HG02588 (cell line): ENCODE results near the gene ATG13.

ENCODE experiments used
- ATAC-seq: cut with Tn5 transposase; IDR thresholded peaks from one replicate; pipeline ENCODE4 v1.9.1; 2021; ENCODE audit warnings: mild to moderate bottlenecking, moderate library complexity; ENCODE audit not compliant: unreplicated experiment

The ATG13 gene

GRCh38 chr11:46674463-46675287 is 57.3 kb downstream of the ATG13 start:
- ATAC-seq = no peak

- ATAC-seq = no peak
Observed at GRCh38 chr11:46675288-46675851, 58.0 kb downstream of the ATG13 start.

- ATAC-seq = no peak
Observed at GRCh38 chr11:46675949-46676348, 58.6 kb downstream of the ATG13 start.

GRCh38 chr11:46676436-46677158 is 59.2 kb downstream of the ATG13 start:
- no peak for ATAC-seq

- no peak for ATAC-seq
Observed at GRCh38 chr11:46677169-46677568, 59.8 kb downstream of the ATG13 start.

GRCh38 chr11:46677991-46678740 is 60.8 kb downstream of the ATG13 start:
- no peak for ATAC-seq

- no peak for ATAC-seq
Observed at GRCh38 chr11:46678741-46679130, 61.4 kb downstream of the ATG13 start.

- no peak for ATAC-seq
Observed at GRCh38 chr11:46679241-46680163, 62.1 kb downstream of the ATG13 start.

- ATAC-seq = no peak
Observed at GRCh38 chr11:46680164-46680760, 62.9 kb downstream of the ATG13 start.

GRCh38 chr11:46680815-46681214 is 63.5 kb downstream of the ATG13 start:
- ATAC-seq = no peak

- ATAC-seq = no peak
Observed at GRCh38 chr11:46681814-46682213, 64.5 kb downstream of the ATG13 start.

GRCh38 chr11:46682773-46683752 is 65.7 kb downstream of the ATG13 start:
- no peak for ATAC-seq

GRCh38 chr11:46684367-46684766 is 67.0 kb downstream of the ATG13 start:
- no peak for ATAC-seq

GRCh38 chr11:46686886-46687795 is 69.8 kb downstream of the ATG13 start:
- ATAC-seq = no peak

- no peak for ATAC-seq
Observed at GRCh38 chr11:46690702-46691101, 73.3 kb downstream of the ATG13 start.

- ATAC-seq = no peak
Observed at GRCh38 chr11:46692450-46692849, 75.1 kb downstream of the ATG13 start.

GRCh38 chr11:46693597-46694012 is 76.3 kb downstream of the ATG13 start:
- no peak for ATAC-seq

- ATAC-seq = no peak
Observed at GRCh38 chr11:46694072-46694471, 76.7 kb downstream of the ATG13 start.
